Hepatocyte (in vitro differentiated cells): ENCODE measurements around the gene DAPK2.

Source experiments
- CTCF ChIP-seq: fragments of 200-600 bp; sonication (generic); IDR thresholded peaks from 2 replicates; pipeline ENCODE4 v1.5.1; 2016; ENCODE audit warnings: antibody characterized with exemption, mild to moderate bottlenecking; ENCODE audit not compliant: poor library complexity
- EZH2phosphoT487 ChIP-seq: fragments of 200-600 bp; sonication (generic); IDR thresholded peaks from one replicate; pipeline ENCODE4 v1.6.1; 2018; ENCODE audit warnings: antibody characterized with exemption, mild to moderate bottlenecking, low read depth, moderate library complexity; ENCODE audit not compliant: unreplicated experiment, severe bottlenecking

- TF ChIP-seq CTCF = no peak
- no peak for TF ChIP-seq EZH2phosphoT487
Measured at GRCh38 chr15:63895787-63896218, 150.5 kb downstream of the DAPK2 start.
